Neuronal stem cell (in vitro differentiated cells): ENCODE data around the gene FAM193A.

Experiments
- DNase-seq: peaks from one replicate; pipeline ENCODE4 v3.0.0-alpha.2; 2013; ENCODE audit warnings: low spot score
- H2AFZ ChIP-seq: one replicate; pipeline ENCODE4 v1.6.1; 2013; ENCODE audit warnings: mild to moderate bottlenecking, low read length, inconsistent platforms
- H2AK5ac ChIP-seq: 2 replicates; pipeline ENCODE4 v1.6.1; 2013; ENCODE audit warnings: low read depth, mild to moderate bottlenecking, inconsistent platforms, low read length, moderate library complexity, mixed read lengths
- H2BK120ac ChIP-seq: 2 replicates; pipeline ENCODE4 v1.6.1; 2013; ENCODE audit warnings: low read depth, mild to moderate bottlenecking, inconsistent platforms, low read length, moderate library complexity, mixed read lengths
- H2BK12ac ChIP-seq: one replicate; pipeline ENCODE4 v1.6.1; 2013; ENCODE audit warnings: low read length, inconsistent platforms
- H2BK15ac ChIP-seq: 2 replicates; pipeline ENCODE4 v1.6.1; 2013; ENCODE audit warnings: mild to moderate bottlenecking, low read length, inconsistent platforms, mixed read lengths
- H2BK5ac ChIP-seq: one replicate; pipeline ENCODE4 v1.6.1; 2013; ENCODE audit warnings: inconsistent platforms, mild to moderate bottlenecking, low read length, moderate library complexity
- H3K14ac ChIP-seq: one replicate; pipeline ENCODE4 v1.6.1; 2013; ENCODE audit warnings: low read length, inconsistent platforms
- H3K18ac ChIP-seq: 2 replicates; pipeline ENCODE4 v1.6.1; 2013; ENCODE audit warnings: low read length, inconsistent platforms
- H3K23ac ChIP-seq: 2 replicates; pipeline ENCODE4 v1.6.1; 2013; ENCODE audit warnings: low read depth, mild to moderate bottlenecking, mixed read lengths, low read length, inconsistent platforms; ENCODE audit not compliant: poor library complexity
- H3K27ac ChIP-seq: replicated peaks from 3 replicates; pipeline ENCODE4 v1.5.1; 2013; ENCODE audit warnings: low read length, inconsistent platforms
- H3K27me3 ChIP-seq, 3 experiments: 2 replicates each; pipeline ENCODE4 v1.6.1; 2013; ENCODE audit warnings: low read length in 3 of 3, mild to moderate bottlenecking in 2 of 3, inconsistent platforms in 1 of 3, low read depth in 1 of 3, mixed read lengths in 1 of 3, moderate library complexity in 1 of 3; ENCODE audit not compliant: control insufficient read depth in 3 of 3, insufficient read depth in 3 of 3
- H3K36me3 ChIP-seq, 2 donors: replicated peaks in 1 of 2; 2 replicates each; pipeline ENCODE4 v1.6.1; 2013; ENCODE audit warnings: low read length in 2 of 2; ENCODE audit not compliant: control insufficient read depth in 2 of 2, insufficient read depth in 2 of 2
- H3K4ac ChIP-seq: 2 replicates; pipeline ENCODE4 v1.6.1; 2013; ENCODE audit warnings: inconsistent platforms, mild to moderate bottlenecking, low read length, moderate library complexity
- H3K4me1 ChIP-seq, 2 donors: 1 replicate in 1 of 2; 2 replicates in 1 of 2; pipeline ENCODE4 v1.6.1; 2013; ENCODE audit warnings: low read length in 2 of 2, low read depth in 1 of 2; ENCODE audit not compliant: control insufficient read depth in 2 of 2, insufficient read depth in 1 of 2
- H3K4me2 ChIP-seq: one replicate; pipeline ENCODE4 v1.6.1; 2013; ENCODE audit warnings: mild to moderate bottlenecking, low read length, inconsistent platforms; ENCODE audit not compliant: insufficient read depth, poor library complexity, severe bottlenecking
- H3K4me3 ChIP-seq, 2 donors: 2 replicates each; pipeline ENCODE4 v1.5.1; 2013; ENCODE audit warnings: low read length in 2 of 2, mild to moderate bottlenecking in 2 of 2, inconsistent platforms in 1 of 2, moderate library complexity in 1 of 2
- H3K79me1 ChIP-seq: one replicate; pipeline ENCODE4 v1.6.1; 2013; ENCODE audit warnings: low read depth, mild to moderate bottlenecking, inconsistent platforms, low read length, moderate library complexity
- H3K9ac ChIP-seq: one replicate; pipeline ENCODE4 v1.6.1; 2013; ENCODE audit warnings: mild to moderate bottlenecking, low read depth, low read length, inconsistent platforms; ENCODE audit not compliant: poor library complexity
- H3K9me3 ChIP-seq, 2 donors: replicated peaks in 1 of 2; 2 replicates each; pipeline versions ENCODE3 to v1.6.1; 2013; ENCODE audit warnings: low read length in 2 of 2, mild to moderate bottlenecking in 2 of 2, inconsistent platforms in 1 of 2, low read depth in 1 of 2, mixed read lengths in 1 of 2, moderate library complexity in 1 of 2; ENCODE audit not compliant: control insufficient read depth in 2 of 2, insufficient read depth in 1 of 2
- H4K8ac ChIP-seq: one replicate; pipeline ENCODE4 v1.6.1; 2013; ENCODE audit warnings: low read depth, mild to moderate bottlenecking, inconsistent platforms, low read length, moderate library complexity
- H4K91ac ChIP-seq: one replicate; pipeline ENCODE4 v1.6.1; 2013; ENCODE audit warnings: low read length, low read depth, mild to moderate bottlenecking, inconsistent platforms; ENCODE audit not compliant: poor library complexity
- WGBS, 2 donors: extraction: QIAGEN DNeasy Blood & Tissue Kit; methylation state at CpG; one replicate each; pipeline ENCODE4 v1.1.7; 2013; ENCODE audit warnings: missing lambda C conversion rate in 2 of 2, mixed read lengths in 1 of 2; ENCODE audit not compliant: insufficient read length in 2 of 2, insufficient replicate concordance in 1 of 2; ENCODE audit errors: extremely low coverage in 2 of 2; 5-methylcytosine and 5-hydroxymethylcytosine counted together

Gene FAM193A

DNA sequence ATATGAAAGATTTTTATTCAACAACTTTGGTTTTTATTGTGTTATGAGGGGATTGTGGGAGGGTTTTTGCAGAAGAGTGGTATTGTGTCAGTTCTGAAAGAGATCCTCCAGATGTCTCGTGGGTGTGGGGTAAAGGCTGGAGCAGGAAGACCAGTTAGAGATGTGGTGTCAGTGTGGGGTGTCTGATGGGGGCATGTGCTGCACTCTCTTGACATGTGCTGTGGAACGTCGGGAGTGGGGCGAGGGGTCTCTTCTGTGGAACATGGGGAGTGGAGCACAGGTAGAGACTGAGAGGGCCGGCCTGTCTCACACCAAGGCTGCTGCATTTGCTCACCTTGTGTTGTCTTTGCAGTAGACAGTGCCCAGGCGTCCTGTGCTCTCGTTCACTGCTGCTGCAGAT is 37.6 kb downstream of the FAM193A start:
- peaks cover 2 to 30% of the 10 kb centered on the region in 2 donors for H3K36me3 ChIP-seq
- H2AK5ac ChIP-seq: no peak overlapping the region
- H3K79me1 ChIP-seq: peaks cover 12% of the 10 kb centered on the region
- H3K27me3 ChIP-seq: no peaks in the 10 kb centered on the region
- H2AFZ ChIP-seq: no peak overlapping the region
- H2BK120ac ChIP-seq: no peak overlapping the region
- peak overlapping the region; percentile 14 for H3K18ac ChIP-seq
- H2BK5ac ChIP-seq: no peak overlapping the region
- H3K9me3 ChIP-seq: peaks cover 0 to 2% of the 10 kb centered on the region in 2 donors
- no peak overlapping the region for H3K14ac ChIP-seq
- no peak overlapping the region for H3K27ac ChIP-seq
- no peak overlapping the region for H4K8ac ChIP-seq
- H3K4me1 ChIP-seq: peaks cover 0 to 5% of the 10 kb centered on the region in 2 donors
- no peak overlapping the region for H3K4me2 ChIP-seq
- WGBS, 2 donors: no CpG with 5 or more reads among the region's 7 CpGs
- H4K91ac ChIP-seq: no peak overlapping the region
- H2BK12ac ChIP-seq: no peak overlapping the region
- no peak overlapping the region for H2BK15ac ChIP-seq
- no peak overlapping the region for H3K4ac ChIP-seq
- H3K23ac ChIP-seq: no peak overlapping the region
- no peak overlapping the region for H3K9ac ChIP-seq
- DNase-seq: no peak
- H3K4me3 ChIP-seq: no peak overlapping the region

- WGBS, 2 donors: no CpG with 5 or more reads among the region's 9 CpGs
- no peak overlapping the region for H3K27ac ChIP-seq
- peaks cover 2% of the 10 kb centered on the region in 2 donors for H3K9me3 ChIP-seq
- H2BK12ac ChIP-seq: no peak overlapping the region
- no peak overlapping the region for H3K4me2 ChIP-seq
- no peak overlapping the region for H4K91ac ChIP-seq
- no peak overlapping the region for H4K8ac ChIP-seq
- peaks cover 2 to 23% of the 10 kb centered on the region in 2 donors for H3K36me3 ChIP-seq
- no peak overlapping the region for H2AFZ ChIP-seq
- H3K23ac ChIP-seq: no peak overlapping the region
- no peak overlapping the region for H2BK5ac ChIP-seq
- peaks cover 0 to 5% of the 10 kb centered on the region in 2 donors for H3K4me1 ChIP-seq
- H3K9ac ChIP-seq: no peak overlapping the region
- H3K4ac ChIP-seq: no peak overlapping the region
- H3K4me3 ChIP-seq: no peak overlapping the region
- H2AK5ac ChIP-seq: no peak overlapping the region
- H3K18ac ChIP-seq: no peak overlapping the region
- no peak overlapping the region for H2BK15ac ChIP-seq
- H3K14ac ChIP-seq: no peak overlapping the region
- no peaks in the 10 kb centered on the region for H3K27me3 ChIP-seq
- no peak overlapping the region for H2BK120ac ChIP-seq
- no peak for DNase-seq
- peaks cover 13% of the 10 kb centered on the region for H3K79me1 ChIP-seq
Observed at GRCh38 chr4:2574863-2575262, 38.4 kb downstream of the FAM193A start.

GRCh38 chr4:2576290-2576689 is 39.8 kb downstream of the FAM193A start:
- Histone ChIP-seq H4K91ac (no peak overlapping the region), H4K8ac (no peak overlapping the region), H3K79me1 (peaks cover 13% of the 10 kb centered on the region), H3K9ac (no peak overlapping the region), H3K27me3 (no peaks in the 10 kb centered on the region), H3K4ac (no peak overlapping the region), H2AFZ (no peak overlapping the region), H3K4me3 (no peak overlapping the region), H2AK5ac (no peak overlapping the region), H3K9me3 (peaks cover 6 to 10% of the 10 kb centered on the region in 2 donors), H3K18ac (no peak overlapping the region), H3K14ac (no peak overlapping the region), H2BK15ac (no peak overlapping the region), H2BK5ac (no peak overlapping the region), H2BK120ac (no peak overlapping the region), H3K23ac (no peak overlapping the region), H3K36me3 (peaks cover 2 to 19% of the 10 kb centered on the region in 2 donors), H3K27ac (no peak overlapping the region), H2BK12ac (no peak overlapping the region), H3K4me2 (no peak overlapping the region), H3K4me1 (peaks cover 0 to 3% of the 10 kb centered on the region in 2 donors)
- DNase-seq: no peak
- no CpG with 5 or more reads among the region's 4 CpGs for WGBS, 2 donors

DNA sequence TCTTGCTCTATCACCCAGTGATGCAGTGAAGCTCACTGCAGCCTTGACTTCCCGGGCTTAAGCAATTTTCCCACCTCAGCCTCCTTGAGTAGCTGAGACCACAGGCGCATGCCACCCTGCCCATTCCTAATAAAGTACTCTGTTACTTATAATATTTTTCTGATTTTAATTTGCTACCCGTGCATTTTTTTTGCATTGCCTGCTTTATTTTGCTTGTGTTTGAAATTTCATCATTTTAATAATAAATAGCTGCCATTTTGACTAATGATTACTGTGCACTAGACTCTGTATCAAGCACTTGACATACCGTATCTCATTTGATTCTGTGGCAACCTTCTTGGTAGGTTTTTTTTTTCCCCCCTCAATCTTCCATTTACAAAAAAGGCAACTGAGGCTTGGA is 41.7 kb downstream of the FAM193A start:
- Histone ChIP-seq H3K27ac (no peak overlapping the region), H2BK12ac (no peak overlapping the region), H3K4me2 (no peak overlapping the region), H4K8ac (no peak overlapping the region), H3K9me3 (peaks cover 6 to 10% of the 10 kb centered on the region in 2 donors), H3K14ac (no peak overlapping the region), H2AFZ (no peak overlapping the region), H3K4me3 (no peak overlapping the region), H3K4ac (no peak overlapping the region), H3K9ac (no peak overlapping the region), H3K36me3 (peaks cover 2 to 19% of the 10 kb centered on the region in 2 donors), H4K91ac (no peak overlapping the region), H3K4me1 (peaks cover 2 to 10% of the 10 kb centered on the region in 2 donors), H2BK15ac (no peak overlapping the region), H3K79me1 (peaks cover 13% of the 10 kb centered on the region), H3K27me3 (no peaks in the 10 kb centered on the region), H3K23ac (no peak overlapping the region), H2AK5ac (no peak overlapping the region), H3K18ac (no peak overlapping the region), H2BK120ac (no peak overlapping the region), H2BK5ac (no peak overlapping the region)
- no CpG with 5 or more reads among the region's 4 CpGs for WGBS, 2 donors
- DNase-seq: no peak
